ENCODE data around the gene NUP210.

- no peak for TF ChIP-seq CTCF (IDR thresholded peaks at IDR 0.05)
- no peak for TF ChIP-seq POLR2A (IDR thresholded peaks at IDR 0.05)
Observed at GRCh38 chr3:13346481-13347389, 73.4 kb downstream of the NUP210 start.

Data from testis (tissue), 2 donors.